Measurements from ENCODE around the gene KRT27. TPM values are rescaled to one million over a fixed set of nuclear protein-coding genes. Genes with fewer than 3 reads are reported as not detected.

Gene KRT27
- total and polyA plus RNA-seq, 9 of the 15 experiments (the other 6 are each of a cell fraction or from before 2014, with no cell fraction given): 0.10 TPM; not detected in 8

GRCh38 chr17:40794466-40794865 lies 12.1 kb upstream of the KRT27 start:
- Histone ChIP-seq H3K4me1 (replicated peaks in 1 of 2; ENCODE audit: control insufficient read depth in 2 of 2, insufficient read depth in 2 of 2, low read length in 2 of 2) (peaks cover 0 to 5% of the 10 kb centered on the region in 2 experiments; a peak in 1 of 5 replicates), H3K79me2 (ENCODE audit: control insufficient read depth, insufficient read depth, low read length) (no peaks in the 10 kb centered on the region), H3K9ac (ENCODE audit: insufficient read depth in 1 of 2, low read depth in 2 of 2, low read length in 2 of 2) (no peak overlapping the region), H3K36me3 (ENCODE audit: control insufficient read depth, insufficient read depth, low read length) (no peaks in the 10 kb centered on the region), H3K27me3 (ENCODE audit: control insufficient read depth in 2 of 2, insufficient read depth in 2 of 2, low read length in 2 of 2) (peaks cover 25 to 38% of the 10 kb centered on the region in 2 experiments), H2AFZ (ENCODE audit: low read depth, low read length) (no peak overlapping the region), H3K9me3 (replicated peaks; ENCODE audit: control insufficient read depth, insufficient read depth, low read depth, low read length) (no peaks in the 10 kb centered on the region), H4K20me1 (replicated peaks; ENCODE audit: control insufficient read depth, insufficient read depth, low read length) (no peaks in the 10 kb centered on the region), H3K9me1 (ENCODE audit: control insufficient read depth, insufficient read depth, low read length) (no peaks in the 10 kb centered on the region), H3K27ac (ENCODE audit: extremely low read depth, low read depth, low read length) (no peak overlapping the region), H3K4me3 (no peak overlapping the region), H3K4me2 (ENCODE audit: insufficient read depth, low read length) (no peak overlapping the region)
- ATAC-seq (no peak), DNase-seq (ENCODE audit: extremely low read depth in 1 of 4, low spot score in 3 of 4) (no peak), FAIRE-seq (no peak)
- POLR2A ChIA-PET: no interaction called here
- TF ChIP-seq KDM5B (IDR thresholded peaks at IDR 0.05; ENCODE audit: insufficient replicate concordance, low read depth, low read length) (no peak), PHB (CRISPR knock-in tag; IDR thresholded peaks at IDR 0.05) (no peak), CREM (IDR thresholded peaks at IDR 0.05; ENCODE audit: low read depth) (no peak), ZC3H11A (IDR thresholded peaks at IDR 0.05; ENCODE audit: low read depth, low read length) (no peak), NFXL1 (CRISPR knock-in tag; IDR thresholded peaks at IDR 0.05) (no peak), RBBP5 (IDR thresholded peaks at IDR 0.05; ENCODE audit: borderline replicate concordance, insufficient read depth, low read length, poor library complexity, severe bottlenecking) (no peak), TOE1 (IDR thresholded peaks at IDR 0.05; ENCODE audit: borderline replicate concordance) (no peak), TOE1 (CRISPR knock-in tag; IDR thresholded peaks at IDR 0.05; ENCODE audit: borderline replicate concordance, low read depth) (no peak), FOXK2 (conservative IDR thresholded peaks at IDR 0.05 in 1 of 2, IDR thresholded peaks at IDR 0.05 in 1 of 2; ENCODE audit: low read depth in 2 of 2) (no peak), MCM3 (IDR thresholded peaks at IDR 0.05) (no peak), ZNF583 (CRISPR knock-in tag; IDR thresholded peaks at IDR 0.05) (no peak), C11orf30 (IDR thresholded peaks at IDR 0.05; ENCODE audit: low read depth) (no peak), RBM22 (IDR thresholded peaks at IDR 0.05; ENCODE audit: low read depth, low read length, poor library complexity, severe bottlenecking) (no peak), ELF2 (CRISPR knock-in tag; IDR thresholded peaks at IDR 0.05) (no peak), PHF8 (IDR thresholded peaks at IDR 0.05; ENCODE audit: borderline replicate concordance, low read length) (no peak), ZNF232 (CRISPR knock-in tag; IDR thresholded peaks at IDR 0.05) (no peak), CREB1 (IDR thresholded peaks at IDR 0.05) (no peak), CREB1 (CRISPR knock-in tag; IDR thresholded peaks at IDR 0.05) (no peak)
- TF ChIP-seq, protein P1, sequence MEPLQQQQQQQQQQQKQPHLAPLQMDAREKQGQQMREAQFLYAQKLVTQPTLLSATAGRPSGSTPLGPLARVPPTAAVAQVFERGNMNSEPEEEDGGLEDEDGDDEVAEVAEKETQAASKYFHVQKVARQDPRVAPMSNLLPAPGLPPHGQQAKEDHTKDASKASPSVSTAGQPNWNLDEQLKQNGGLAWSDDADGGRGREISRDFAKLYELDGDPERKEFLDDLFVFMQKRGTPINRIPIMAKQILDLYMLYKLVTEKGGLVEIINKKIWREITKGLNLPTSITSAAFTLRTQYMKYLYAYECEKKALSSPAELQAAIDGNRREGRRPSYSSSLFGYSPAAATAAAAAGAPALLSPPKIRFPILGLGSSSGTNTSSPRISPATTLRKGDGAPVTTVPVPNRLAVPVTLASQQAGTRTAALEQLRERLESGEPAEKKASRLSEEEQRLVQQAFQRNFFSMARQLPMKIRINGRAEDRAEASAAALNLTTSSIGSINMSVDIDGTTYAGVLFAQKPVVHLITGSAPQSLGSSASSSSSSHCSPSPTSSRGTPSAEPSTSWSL (CRISPR knock-in tag; IDR thresholded peaks at IDR 0.05; ENCODE audit: borderline replicate concordance): no peak
- intact Hi-C loops (cut with micrococcal nuclease): no loop called here
- BruUV-seq (replicated peaks): no TSS peak
- CTCF ChIA-PET (ENCODE audit: low intra/inter-chr PET ratio): no interaction called here
- in situ Hi-C loops (cut with MboI): loop anchor here (5.0 kb wide), 1 partner anchor 177 kb away; no protein-coding TSS in a partner anchor
- 16% methylated on average over 2 of the region's 2 CpGs for WGBS (ENCODE audit: insufficient coverage, low coverage, missing lambda C conversion rate)

Data from K562 (cell line).